GM06990 (cell line): Measurements from ENCODE around the gene CD300LF.

Experiments used
- DNase-seq: peaks from one replicate; pipeline ENCODE4 v3.0.0-alpha.2; 2011; ENCODE audit not compliant: insufficient read length; ENCODE audit errors: extremely low read depth
- H3K27me3 ChIP-seq: replicated peaks from 2 replicates; pipeline ENCODE4 v1.6.0; 2011; ENCODE audit warnings: low read length; ENCODE audit not compliant: control insufficient read depth, insufficient read depth
- H3K36me3 ChIP-seq: 2 replicates; pipeline ENCODE4 v1.5.1; 2011; ENCODE audit warnings: low read length; ENCODE audit not compliant: control insufficient read depth, insufficient read depth
- H3K4me3 ChIP-seq: replicated peaks from 2 replicates; pipeline ENCODE4 v1.5.1; 2011; ENCODE audit warnings: low read depth, mild to moderate bottlenecking, control low read depth, low read length
- TF ChIP-seq, protein P1 (sequence below): IDR thresholded peaks from 2 replicates; pipeline ENCODE4 v1.5.1; 2011; ENCODE audit warnings: low read length, control low read depth, mild to moderate bottlenecking, inconsistent platforms; ENCODE audit not compliant: insufficient read depth, poor library complexity, severe bottlenecking

The CD300LF gene

DNA sequence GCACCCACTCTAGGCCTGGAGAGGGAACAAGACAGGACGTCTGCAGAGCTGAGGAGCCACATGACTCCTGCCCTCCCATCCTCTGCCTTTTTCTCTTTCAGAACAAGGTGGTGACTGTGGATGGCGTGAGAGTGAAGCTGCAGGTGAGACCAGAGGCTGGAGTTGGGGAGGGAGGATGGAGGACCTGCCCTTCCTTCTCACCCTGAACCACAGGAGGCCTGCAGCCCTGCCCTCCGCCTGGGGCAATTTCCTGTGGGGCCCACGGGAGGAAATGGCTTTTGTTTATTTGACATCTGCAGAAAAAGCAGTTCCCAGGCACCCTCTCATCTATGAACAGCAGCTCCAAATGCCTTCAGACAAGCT lies 29.4 kb upstream of the CD300LF start:
- TF ChIP-seq, protein P1, sequence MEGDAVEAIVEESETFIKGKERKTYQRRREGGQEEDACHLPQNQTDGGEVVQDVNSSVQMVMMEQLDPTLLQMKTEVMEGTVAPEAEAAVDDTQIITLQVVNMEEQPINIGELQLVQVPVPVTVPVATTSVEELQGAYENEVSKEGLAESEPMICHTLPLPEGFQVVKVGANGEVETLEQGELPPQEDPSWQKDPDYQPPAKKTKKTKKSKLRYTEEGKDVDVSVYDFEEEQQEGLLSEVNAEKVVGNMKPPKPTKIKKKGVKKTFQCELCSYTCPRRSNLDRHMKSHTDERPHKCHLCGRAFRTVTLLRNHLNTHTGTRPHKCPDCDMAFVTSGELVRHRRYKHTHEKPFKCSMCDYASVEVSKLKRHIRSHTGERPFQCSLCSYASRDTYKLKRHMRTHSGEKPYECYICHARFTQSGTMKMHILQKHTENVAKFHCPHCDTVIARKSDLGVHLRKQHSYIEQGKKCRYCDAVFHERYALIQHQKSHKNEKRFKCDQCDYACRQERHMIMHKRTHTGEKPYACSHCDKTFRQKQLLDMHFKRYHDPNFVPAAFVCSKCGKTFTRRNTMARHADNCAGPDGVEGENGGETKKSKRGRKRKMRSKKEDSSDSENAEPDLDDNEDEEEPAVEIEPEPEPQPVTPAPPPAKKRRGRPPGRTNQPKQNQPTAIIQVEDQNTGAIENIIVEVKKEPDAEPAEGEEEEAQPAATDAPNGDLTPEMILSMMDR = no peak
- Histone ChIP-seq H3K4me3 (no peak overlapping the region), H3K36me3 (no peaks in the 10 kb centered on the region), H3K27me3 (no peaks in the 10 kb centered on the region)
- peak; percentile 77 for DNase-seq

DNA sequence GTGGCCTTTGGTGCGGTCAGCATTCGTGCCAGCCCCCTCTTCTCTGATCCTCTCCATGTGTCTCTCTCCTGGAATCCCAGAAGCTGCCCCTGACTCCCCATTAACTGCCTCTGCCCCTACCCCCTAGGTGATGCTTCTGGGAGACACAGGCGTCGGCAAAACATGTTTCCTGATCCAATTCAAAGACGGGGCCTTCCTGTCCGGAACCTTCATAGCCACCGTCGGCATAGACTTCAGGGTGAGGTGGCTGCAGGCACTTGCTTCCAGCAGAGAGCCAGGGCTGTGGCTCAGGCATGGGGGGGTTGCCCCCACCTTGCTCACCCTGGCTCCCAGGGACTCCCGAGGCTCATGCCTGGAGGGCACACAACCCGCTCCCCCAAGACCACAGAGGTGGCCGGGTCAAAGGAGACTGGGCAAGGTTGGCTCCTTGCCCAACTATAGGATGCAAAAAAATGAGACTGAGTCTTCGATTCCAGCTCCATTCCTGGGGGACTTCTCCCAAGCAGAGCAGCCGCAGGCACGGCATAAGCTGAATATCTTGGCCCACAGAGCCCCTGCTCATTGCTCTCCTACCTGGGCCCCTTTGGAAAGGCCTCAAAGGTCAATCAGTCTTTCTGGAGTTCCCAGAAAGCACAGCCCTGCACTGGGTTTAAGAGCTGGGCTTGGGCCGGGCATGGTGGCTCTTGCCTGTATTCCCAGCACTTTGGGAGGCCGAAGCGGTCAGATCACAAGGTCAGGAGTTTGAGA lies 28.1 kb upstream of the CD300LF start:
- Histone ChIP-seq H3K36me3 (no peaks in the 10 kb centered on the region), H3K27me3 (no peaks in the 10 kb centered on the region), H3K4me3 (no peak overlapping the region)
- no peak for DNase-seq
- TF ChIP-seq, protein P1 = no peak

DNA sequence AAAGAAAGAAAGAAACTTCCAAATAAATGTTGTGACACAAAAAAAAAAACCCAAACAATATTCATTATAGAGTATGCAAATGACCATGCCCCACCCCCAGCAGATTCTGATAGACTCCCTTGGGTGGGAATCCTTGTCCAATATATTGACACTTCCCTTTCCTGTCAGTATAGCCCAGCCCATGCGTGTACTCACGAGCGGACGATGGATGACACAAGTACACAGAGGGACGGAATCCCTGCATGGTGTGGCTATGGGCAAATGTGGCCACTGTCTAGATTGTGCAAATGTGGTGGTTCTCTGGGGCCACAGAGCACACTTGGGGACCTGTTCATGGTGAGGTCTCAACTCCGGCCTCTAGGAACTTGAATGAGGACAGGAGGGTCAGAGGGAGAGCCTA lies 27.4 kb upstream of the CD300LF start:
- no peak for DNase-seq
- Histone ChIP-seq H3K36me3 (no peaks in the 10 kb centered on the region), H3K4me3 (no peak overlapping the region), H3K27me3 (no peaks in the 10 kb centered on the region)
- TF ChIP-seq, protein P1 = no peak

DNA sequence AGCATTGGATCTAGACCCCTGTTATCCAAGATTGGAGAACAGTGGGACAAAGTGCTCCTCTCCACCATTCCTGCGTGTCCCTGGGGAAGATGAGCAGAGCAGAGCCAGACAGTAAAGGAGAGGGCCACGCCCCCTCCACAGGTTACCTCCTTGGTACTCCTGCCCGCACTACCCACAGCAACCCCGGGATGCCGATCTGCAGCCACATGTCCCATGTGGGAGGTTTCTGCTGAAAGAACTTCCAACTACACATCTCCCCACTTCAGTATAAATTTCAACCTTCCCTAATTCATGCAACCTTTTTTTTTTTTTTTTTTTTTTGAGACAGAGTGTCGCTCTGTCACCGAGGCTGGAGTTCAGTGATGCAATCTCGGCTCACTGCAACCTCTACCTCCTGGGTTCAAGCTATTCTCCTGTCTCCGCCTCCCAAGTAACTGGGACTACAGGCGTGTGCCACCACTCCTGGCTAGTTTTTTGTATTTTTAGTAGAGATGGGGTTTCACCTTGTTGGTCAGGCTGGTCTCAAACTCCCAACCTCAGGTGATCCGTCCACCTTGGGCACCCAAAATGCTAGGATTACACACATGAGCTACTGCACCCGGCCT lies 26.6 kb upstream of the CD300LF start:
- no peak for DNase-seq
- H3K36me3 ChIP-seq = no peaks in the 10 kb centered on the region
- TF ChIP-seq, protein P1 = no peak
- no peak overlapping the region for H3K4me3 ChIP-seq
- H3K27me3 ChIP-seq = no peaks in the 10 kb centered on the region

DNA sequence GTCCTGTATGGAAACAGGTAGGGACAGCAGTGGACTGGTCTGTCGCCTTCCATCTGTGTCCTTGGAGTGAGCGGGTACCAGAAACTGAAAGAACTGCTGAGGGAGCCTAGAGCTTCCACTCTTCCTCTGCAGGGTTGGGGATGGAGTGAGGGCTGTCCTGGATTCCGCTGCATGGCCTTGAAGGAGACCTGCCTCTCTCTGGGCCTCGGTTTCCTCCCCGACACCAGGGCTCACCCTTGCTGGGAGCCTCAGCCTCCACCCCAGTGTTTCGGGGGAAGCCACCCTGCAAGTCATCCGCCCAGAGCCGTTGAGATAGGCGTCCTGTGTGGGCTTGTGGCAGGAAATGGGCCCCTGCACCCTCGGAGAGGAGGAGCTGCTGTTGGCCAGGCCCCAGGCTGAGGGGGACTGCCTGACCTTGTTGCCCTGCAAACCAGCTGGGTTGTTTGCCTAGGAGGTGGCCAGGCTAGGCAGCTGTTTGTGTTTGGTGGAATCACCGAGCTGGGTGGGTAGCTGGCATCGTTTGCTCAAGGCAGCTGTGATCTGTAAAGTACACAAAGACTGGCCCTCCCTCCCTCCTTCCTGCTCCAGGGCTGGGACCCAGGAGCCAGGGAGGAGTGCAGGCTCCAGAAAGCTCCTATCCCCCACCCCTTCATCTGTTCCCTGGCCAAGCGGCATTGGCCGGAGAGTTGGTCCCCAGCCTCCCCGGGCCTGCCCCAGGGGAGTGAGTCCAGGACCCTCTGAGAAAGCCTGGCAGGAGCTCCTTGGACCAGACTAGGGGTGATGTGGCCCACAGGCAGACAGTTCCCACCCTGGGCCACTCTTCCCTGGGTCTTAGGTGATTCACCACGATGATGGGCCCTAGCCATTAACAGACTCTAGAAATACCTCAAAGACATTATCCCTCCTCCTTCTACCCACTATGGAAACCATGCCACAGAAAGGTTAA lies 25.6 kb upstream of the CD300LF start:
- DNase-seq = peak; percentile 76

More for the DNA sequence above, 25.6 kb upstream of the CD300LF start:
- Histone ChIP-seq H3K4me3 (peak overlapping the region; percentile 49), H3K36me3 (no peaks in the 10 kb centered on the region), H3K27me3 (no peaks in the 10 kb centered on the region)
- TF ChIP-seq, protein P1 = no peak
